H1 (cell line): ENCODE results near the gene ANKIB1. TPM values are rescaled to one million over a fixed set of nuclear protein-coding genes. Genes with fewer than 3 reads are reported as not detected.

Source experiments
- CTCF ChIA-PET: fragments of 300-600 bp; sonication (Branson Sonifier 250); formaldehyde crosslinking; loops from one replicate; lab custom pipeline; 2021; ENCODE audit not compliant: partially characterized antibody; lab: Charles Lee
- POLR2A ChIA-PET: fragments of 300-600 bp; sonication (Branson Sonifier 250); formaldehyde crosslinking; loops from one replicate; lab custom pipeline; 2021; ENCODE audit warnings: inconsistent platforms; ENCODE audit not compliant: partially characterized antibody; lab: Charles Lee
- DNase-seq, 2 experiments: peaks; one replicate each; pipeline versions ENCODE4 v3.0.0 to v3.0.0-alpha.2; 2010 to 2022; ENCODE audit warnings: low spot score in 2 of 2, low read depth in 1 of 2, mixed read lengths in 1 of 2
- FAIRE-seq: peaks from 2 replicates; lab custom pipeline; 2011; peaks lifted over from hg19 to GRCh38; lab: Jason Lieb, UNC
- H2AFZ ChIP-seq: 2 replicates; pipeline ENCODE4 v1.8.1; 2012; ENCODE audit warnings: low read length, inconsistent platforms
- H2AK5ac ChIP-seq: 2 replicates; pipeline ENCODE4 v1.6.1; 2013; ENCODE audit warnings: low read depth, low read length
- H2BK120ac ChIP-seq: replicated peaks from 2 replicates; pipeline ENCODE3; 2013; ENCODE audit warnings: low read depth, low read length, inconsistent platforms
- H2BK12ac ChIP-seq: 2 replicates; pipeline ENCODE4 v1.6.1; 2013; ENCODE audit warnings: low read depth, low read length
- H2BK15ac ChIP-seq: 2 replicates; pipeline ENCODE4 v1.6.1; 2013; ENCODE audit warnings: low read length
- H2BK20ac ChIP-seq: 2 replicates; pipeline ENCODE4 v1.6.1; 2013; ENCODE audit warnings: low read length
- H2BK5ac ChIP-seq: 2 replicates; pipeline ENCODE4 v1.6.1; 2013; ENCODE audit warnings: low read depth, low read length
- H3K14ac ChIP-seq: 2 replicates; pipeline ENCODE4 v1.6.1; 2013; ENCODE audit warnings: inconsistent platforms; ENCODE audit not compliant: insufficient read length
- H3K18ac ChIP-seq: 2 replicates; pipeline ENCODE4 v1.6.1; 2013; ENCODE audit warnings: low read length; ENCODE audit errors: extremely low read depth
- H3K23ac ChIP-seq: 2 replicates; pipeline ENCODE4 v1.6.1; 2013; ENCODE audit warnings: inconsistent platforms; ENCODE audit not compliant: insufficient read length
- H3K23me2 ChIP-seq: 2 replicates; pipeline ENCODE4 v1.6.1; 2013; ENCODE audit warnings: low read depth, low read length
- H3K27ac ChIP-seq: 2 replicates; pipeline ENCODE4 v1.6.1; 2011; ENCODE audit warnings: low read depth, low read length, inconsistent platforms
- H3K27me3 ChIP-seq, 4 experiments: replicated peaks in 1 of 4; 1 replicate in 1 of 4; 2 replicates in 3 of 4; pipeline versions ENCODE4 v1.6.1 to v1.8.1; 2011 to 2013; ENCODE audit warnings: low read length in 3 of 4, mild to moderate bottlenecking in 3 of 4, inconsistent platforms in 2 of 4, mixed read lengths in 2 of 4, moderate library complexity in 1 of 4; ENCODE audit not compliant: control insufficient read depth in 3 of 4, insufficient read depth in 3 of 4; ENCODE audit errors: extremely low read depth in 1 of 4
- H3K36me3 ChIP-seq, 4 experiments: 2 replicates each; pipeline versions ENCODE4 v1.6.1 to v1.8.1; 2011 to 2013; ENCODE audit warnings: mild to moderate bottlenecking in 4 of 4, low read length in 3 of 4, moderate library complexity in 2 of 4, control low read depth in 1 of 4, inconsistent platforms in 1 of 4; ENCODE audit not compliant: insufficient read depth in 4 of 4, control insufficient read depth in 2 of 4
- H3K4ac ChIP-seq: replicated peaks from 2 replicates; pipeline ENCODE3; 2013; ENCODE audit warnings: low read length, low read depth, mixed read lengths, inconsistent platforms; ENCODE audit not compliant: insufficient read length
- H3K4me1 ChIP-seq, 4 experiments: replicated peaks in 1 of 4; 1 replicate in 1 of 4; 2 replicates in 3 of 4; pipeline versions ENCODE4 v1.6.1 to v1.8.1; 2011 to 2013; ENCODE audit warnings: low read length in 3 of 4, inconsistent platforms in 2 of 4, mixed read lengths in 1 of 4; ENCODE audit not compliant: insufficient read depth in 4 of 4, control insufficient read depth in 3 of 4
- H3K4me2 ChIP-seq, 2 experiments: 2 replicates each; pipeline versions ENCODE4 v1.6.1 to v1.8.1; 2011 to 2013; ENCODE audit warnings: low read depth in 2 of 2, low read length in 2 of 2, control low read depth in 1 of 2, inconsistent platforms in 1 of 2, mild to moderate bottlenecking in 1 of 2; ENCODE audit not compliant: insufficient read depth in 1 of 2
- H3K4me3 ChIP-seq, 4 experiments: fragments of 200-600, 300-600 bp in 1 of 4; sonication (generic), shearing (Covaris generic), sonication (Bioruptor Twin) in 1 of 4; 2 replicates each; pipeline versions ENCODE4 v1.5.1 to v1.8.1; 2011 to 2016; ENCODE audit warnings: low read length in 4 of 4, low read depth in 3 of 4, control low read depth in 2 of 4, inconsistent platforms in 2 of 4, mild to moderate bottlenecking in 2 of 4, mixed read lengths in 1 of 4, moderate library complexity in 1 of 4; ENCODE audit not compliant: insufficient read depth in 2 of 4; ENCODE audit errors: extremely low read depth in 1 of 4
- H3K56ac ChIP-seq: replicated peaks from 2 replicates; pipeline ENCODE3; 2013; ENCODE audit warnings: low read depth, mild to moderate bottlenecking, mixed read lengths, low read length, inconsistent platforms; ENCODE audit not compliant: insufficient read length
- H3K79me1 ChIP-seq: 2 replicates; pipeline ENCODE4 v1.6.1; 2013; ENCODE audit warnings: low read depth, low read length, control low read depth
- H3K79me2 ChIP-seq, 2 experiments: 2 replicates each; pipeline versions ENCODE4 v1.6.1 to v1.8.1; 2012 to 2013; ENCODE audit warnings: low read length in 2 of 2, mild to moderate bottlenecking in 2 of 2, inconsistent platforms in 1 of 2; ENCODE audit not compliant: insufficient read depth in 2 of 2, control insufficient read depth in 1 of 2
- H3K9ac ChIP-seq, 4 experiments: replicated peaks in 1 of 4; 1 replicate in 1 of 4; 2 replicates in 3 of 4; pipeline versions ENCODE4 v1.6.1 to v1.8.1; 2011 to 2013; ENCODE audit warnings: low read depth in 3 of 4, low read length in 3 of 4, control low read depth in 2 of 4, mild to moderate bottlenecking in 2 of 4, moderate library complexity in 2 of 4, inconsistent platforms in 1 of 4; ENCODE audit errors: extremely low read depth in 1 of 4
- H3K9me3 ChIP-seq, 2 experiments: 2 replicates each; pipeline versions ENCODE4 v1.6.1 to v1.8.1; 2012 to 2013; ENCODE audit warnings: mild to moderate bottlenecking in 2 of 2, moderate library complexity in 2 of 2, control low read depth in 1 of 2, inconsistent platforms in 1 of 2, low read depth in 1 of 2, low read length in 1 of 2, mixed read lengths in 1 of 2; ENCODE audit not compliant: insufficient read depth in 2 of 2
- H4K20me1 ChIP-seq, 2 experiments: replicated peaks in 1 of 2; 2 replicates each; pipeline versions ENCODE3 to v1.8.1; 2011 to 2013; ENCODE audit warnings: inconsistent platforms in 2 of 2, low read length in 2 of 2, mild to moderate bottlenecking in 1 of 2; ENCODE audit not compliant: insufficient read depth in 2 of 2, control insufficient read depth in 1 of 2
- H4K5ac ChIP-seq: 2 replicates; pipeline ENCODE4 v1.6.1; 2013; ENCODE audit warnings: low read length, low read depth, mixed read lengths, inconsistent platforms; ENCODE audit not compliant: insufficient read length
- H4K8ac ChIP-seq: 2 replicates; pipeline ENCODE4 v1.8.0; 2013; ENCODE audit warnings: mild to moderate bottlenecking, moderate library complexity, low read length, inconsistent platforms; ENCODE audit not compliant: insufficient read depth; ENCODE audit errors: extremely low read depth
- H4K91ac ChIP-seq: replicated peaks from 2 replicates; pipeline ENCODE3; 2013; ENCODE audit warnings: low read length, mixed read lengths, inconsistent platforms; ENCODE audit not compliant: insufficient read length
- CTCF ChIP-seq, 3 experiments: IDR thresholded peaks; 1 replicate in 2 of 3; 2 replicates in 1 of 3; pipeline versions ENCODE4 v1.5.1 to v1.6.1; 2011; ENCODE audit warnings: low read length in 3 of 3, mild to moderate bottlenecking in 3 of 3, inconsistent platforms in 2 of 3, low read depth in 1 of 3, moderate library complexity in 1 of 3; ENCODE audit not compliant: insufficient read depth in 1 of 3; ENCODE audit errors: control extremely low read depth in 1 of 3
- GABPA ChIP-seq: IDR thresholded peaks from 2 replicates; pipeline ENCODE4 v1.6.1; 2011; ENCODE audit warnings: mild to moderate bottlenecking, low read length, moderate library complexity, borderline replicate concordance; ENCODE audit not compliant: insufficient read depth
- POLR2AphosphoS5 ChIP-seq: IDR thresholded peaks from 2 replicates; pipeline ENCODE4 v1.6.1; 2011; ENCODE audit warnings: low read depth, low read length
- RBBP5 ChIP-seq: IDR thresholded peaks from 2 replicates; pipeline ENCODE4 v1.7.1; 2012; ENCODE audit warnings: low read depth, mild to moderate bottlenecking, inconsistent platforms, low read length, moderate library complexity, borderline replicate concordance
- SAP30 ChIP-seq: fragments of 300-600 bp; sonication (generic); IDR thresholded peaks from 2 replicates; pipeline ENCODE4 v1.7.1; 2012; ENCODE audit warnings: low read length, moderate library complexity, mild to moderate bottlenecking, inconsistent platforms; ENCODE audit not compliant: insufficient read depth, insufficient replicate concordance
- SP1 ChIP-seq: IDR thresholded peaks from 2 replicates; pipeline ENCODE4 v1.6.1; 2011; ENCODE audit warnings: low read depth, low read length
- TAF1 ChIP-seq: IDR thresholded peaks from 2 replicates; pipeline ENCODE4 v1.6.1; 2011; ENCODE audit warnings: mild to moderate bottlenecking, low read depth, low read length
- TCF12 ChIP-seq: IDR thresholded peaks from 2 replicates; pipeline ENCODE4 v1.6.1; 2011; ENCODE audit warnings: low read depth, mild to moderate bottlenecking, low read length
- WGBS, 2 experiments: shearing (Covaris generic) in 1 of 2; methylation state at CpG; one replicate each; pipeline versions ENCODE4 v1.1.6 to v1.1.7; 2013 to 2015; ENCODE audit warnings: low lambda C conversion rate in 2 of 2, mixed read lengths in 2 of 2, inconsistent platforms in 1 of 2, low coverage in 1 of 2, missing lambda C conversion rate in 1 of 2; ENCODE audit not compliant: insufficient replicate concordance in 2 of 2, insufficient coverage in 1 of 2, insufficient read length in 1 of 2; ENCODE audit errors: extremely low coverage in 1 of 2, missing lambda C conversion rate in 1 of 2; 5-methylcytosine and 5-hydroxymethylcytosine counted together
- polyA plus RNA-seq, 7 experiments: library from polyadenylated mRNA; depleted of rRNA in 3 of 7; stranded (reverse) in 5 of 7; unstranded in 2 of 7; fragments of >200 nt in 5 of 7; fragments of 200-250 nt in 2 of 7; gene quantifications; 1 replicate in 5 of 7; 2 replicates in 1 of 7; 4 replicates in 1 of 7; pipeline versions ENCODE4 v1.2.1 to v1.2.3, GENCODE V29; 2011 to 2013; ENCODE audit warnings: missing spikeins in 2 of 7, mixed read lengths in 2 of 7
- total RNA-seq: library from RNA; stranded (reverse); fragmentation: NEBNext Ultra II Directional; extraction: Animal tissue kit (Norgen Biotek cat#: 25700); gene quantifications from 2 replicates; pipeline ENCODE4 v1.2.1, GENCODE V29; 2021

Gene ANKIB1
- total and polyA plus RNA-seq, 2 of the 8 experiments (the other 6 are each of a cell fraction or from before 2014, with no cell fraction given): 19.2 to 43.0 TPM

- peak within 1 kb of the TSS; percentile 94 for H2AFZ ChIP-seq
- peak within 1 kb of the TSS; percentile 65 to 97 (median 96) for H3K9ac ChIP-seq
- 0 out of 2 replicates have a peak, but pooled peaks have one; percentile 2 for TF ChIP-seq TCF12
- TF ChIP-seq RBBP5: peak; percentile 95; the same call in 1 of the 2 replicates
- TF ChIP-seq POLR2AphosphoS5: peak; percentile 83
- TF ChIP-seq SP1: no peak
- TF ChIP-seq CTCF (IDR thresholded peaks at IDR 0.05; ENCODE audit: control extremely low read depth in 1 of 3, insufficient read depth in 1 of 3, low read depth in 1 of 3, low read length in 3 of 3): peak; percentile 87 to 93 (median 87); a peak in 3 of 4 replicates
- TF ChIP-seq TAF1: peak; percentile 88
- TF ChIP-seq SAP30: no peak
- TF ChIP-seq GABPA: peak; percentile 95
These were observed 201.8 kb downstream of the ANKIB1 start, which contains the start of gene GATAD1 for GRCh38 chr7:92447345-92448204. GATAD1 (plus strand) TSS chr7:92447482; CDS start chr7:92447730, 248 bp downstream.

More at GRCh38 chr7:92447345-92448204, 201.8 kb downstream of the ANKIB1 start, which contains the start of gene GATAD1:
- Histone ChIP-seq H2AK5ac (no peak within 1 kb of the TSS), H3K27ac (peak within 1 kb of the TSS; percentile 95), H3K23me2 (peaks cover 3% of the 10 kb centered on the region; the same call in 1 of the 2 replicates), H3K14ac (no peak within 1 kb of the TSS), H3K79me1 (no peaks in the 10 kb centered on the region; the same call in 1 of the 2 replicates), H3K4me2 (peak within 1 kb of the TSS; percentile 76 to 77), H3K23ac (no peak within 1 kb of the TSS), H2BK120ac (no peak within 1 kb of the TSS), H2BK15ac (no peak within 1 kb of the TSS), H4K91ac (peak within 1 kb of the TSS; percentile 64), H3K79me2 (peaks cover 0 to 20% of the 10 kb centered on the region in 2 experiments; a peak in 2 of 4 replicates), H3K4ac (peak within 1 kb of the TSS; percentile 69), H3K56ac (peak within 1 kb of the TSS; percentile 82), H3K36me3 (peaks cover 7 to 38% (median 27%) of the 10 kb centered on the region in 4 experiments), H4K8ac (peak within 1 kb of the TSS; percentile 98), H3K4me1 (no peaks in the 10 kb centered on the region), H2BK5ac (peak within 1 kb of the TSS; percentile 89), H3K9me3 (no peaks in the 10 kb centered on the region), H2BK12ac (no peak within 1 kb of the TSS), H4K5ac (peak within 1 kb of the TSS; percentile 96), H3K4me3 (peak within 1 kb of the TSS; percentile 67 to 94 (median 89)), H4K20me1 (peaks cover 2 to 5% of the 10 kb centered on the region in 2 experiments), H3K18ac (peak within 1 kb of the TSS; percentile 81; the same call in 1 of the 2 replicates), H2BK20ac (no peak within 1 kb of the TSS), H3K27me3 (no peaks in the 10 kb centered on the region)
- FAIRE-seq (no peak), DNase-seq (peak; percentile 85 to 90)
- ChIA-PET CTCF (interaction anchor here (0.7 to 6.4 kb wide), 37 partner anchors 10 to 605 kb away, joined by 3 to 159 read pairs (median 4); partner anchors contain the start of genes ANKIB1, CYP51A1 and KRIT1), POLR2A (interaction anchor here (0.6 to 3.1 kb wide), 31 partner anchors 10 to 545 kb away, joined by 3 to 34 read pairs (median 4); partner anchors contain the start of genes ANKIB1, CYP51A1, KRIT1 and LRRD1)
- 2% methylated on average over 74 of the region's 87 CpGs; no CpG with 5 or more reads in 1 of the 2 experiments for WGBS, 2 experiments
